ENCODE data around the gene MYOD1.

Gene MYOD1

GRCh38 chr11:17719028-17719937, at the start of gene MYOD1:
Gene MYOD1 (plus strand): TSS chr11:17719571. CDS start chr11:17719783, 212 bp downstream.
- no peak for DNase-seq (ENCODE audit: low spot score)

DNA sequence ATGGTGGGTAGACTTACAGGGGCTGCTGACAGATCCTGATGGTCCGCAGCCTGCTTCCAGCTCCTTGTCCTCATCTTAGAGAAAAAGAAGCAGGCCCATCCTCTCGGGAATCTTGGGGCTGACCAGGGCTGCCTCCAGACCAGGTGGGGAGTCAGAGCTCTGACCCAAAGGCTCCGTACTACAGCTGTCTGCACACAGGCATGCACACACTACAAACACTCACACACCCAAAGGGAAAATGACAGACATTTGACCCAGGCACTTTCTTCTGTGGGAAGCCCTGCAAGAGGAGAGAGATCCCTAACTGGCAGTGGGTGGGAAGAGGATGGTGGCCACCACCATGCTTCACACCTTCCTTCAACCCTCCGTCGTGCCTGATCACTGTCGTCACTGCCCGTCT, 46.9 kb upstream of the MYOD1 start:
- DNase-seq (ENCODE audit: low spot score) = no peak

DNA sequence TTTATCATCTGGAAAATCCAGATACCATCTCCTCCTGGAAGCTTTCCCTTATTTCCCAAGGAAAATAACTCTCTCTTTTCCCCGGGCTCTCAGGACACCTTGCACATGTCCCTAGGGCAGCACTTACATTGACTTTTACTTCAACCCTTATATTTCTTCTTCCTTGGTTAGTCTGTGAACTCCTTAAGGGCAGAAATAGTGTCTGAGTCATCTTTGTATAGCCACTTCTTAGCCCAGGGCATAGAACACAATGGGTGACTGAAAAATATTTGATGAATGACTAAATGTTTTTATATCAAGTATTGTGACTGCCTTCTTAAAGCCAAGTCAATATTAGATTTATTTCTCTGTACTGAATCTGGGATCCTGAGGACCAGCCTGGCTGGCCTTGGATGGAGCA, 45.4 kb upstream of the MYOD1 start:
- no peak for DNase-seq (ENCODE audit: low spot score)

DNA sequence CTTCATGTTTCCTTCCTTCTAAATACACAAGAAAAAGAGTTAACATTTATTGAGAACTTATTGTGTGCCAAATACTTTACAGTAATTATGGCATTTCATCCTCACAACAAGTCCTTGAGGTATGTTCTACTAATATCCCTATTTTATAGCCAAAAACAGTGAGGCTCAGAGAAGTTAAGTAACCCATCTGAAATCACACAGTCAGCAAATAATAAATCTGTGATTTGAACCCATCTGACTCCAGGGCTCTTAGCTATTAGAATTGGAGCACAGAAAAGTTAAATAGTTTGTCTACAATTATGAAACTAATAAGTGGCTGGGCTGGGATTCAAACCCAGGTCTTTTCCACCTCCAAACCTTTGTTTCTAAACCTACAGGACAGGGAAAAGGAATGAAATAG, 36.5 kb upstream of the MYOD1 start:
- DNase-seq (ENCODE audit: low spot score) = no peak

DNA sequence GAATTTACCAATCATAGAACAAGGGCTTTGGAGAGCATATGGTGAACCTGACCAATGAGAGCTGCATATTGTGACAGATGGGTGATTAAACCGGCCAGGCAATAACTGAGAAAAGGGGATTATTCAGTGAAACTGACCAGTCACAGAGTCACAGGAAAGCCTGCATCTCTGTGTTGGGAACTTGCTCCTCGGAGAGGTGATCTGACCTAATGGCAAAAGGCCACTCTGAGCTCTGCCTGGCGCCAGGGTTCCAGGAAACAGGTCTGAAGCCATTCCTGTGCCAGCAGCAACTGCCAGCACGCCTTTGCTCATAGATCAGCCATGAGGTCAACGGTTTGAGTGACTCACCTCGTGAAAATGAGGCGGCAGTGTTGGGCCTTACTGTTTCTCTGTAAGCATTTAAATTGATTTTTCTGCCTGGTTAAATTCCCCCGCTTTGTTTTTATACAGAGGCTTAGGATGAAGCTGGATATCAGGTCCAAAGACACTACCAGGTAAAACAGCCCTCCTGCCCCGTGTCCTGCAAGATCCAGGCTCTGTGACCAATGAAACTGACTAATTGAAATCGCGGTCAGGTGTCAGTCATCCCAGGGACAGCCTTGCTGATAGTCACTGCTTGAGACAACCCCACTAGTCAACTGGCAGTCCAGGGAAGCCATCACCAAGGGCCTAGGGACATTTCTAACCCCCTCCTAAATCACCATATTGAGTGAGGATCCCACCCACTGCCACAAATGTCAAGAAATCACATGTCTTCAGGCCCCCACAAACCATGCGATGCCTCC, 35.8 kb upstream of the MYOD1 start:
- no peak for DNase-seq (ENCODE audit: low spot score)

DNA sequence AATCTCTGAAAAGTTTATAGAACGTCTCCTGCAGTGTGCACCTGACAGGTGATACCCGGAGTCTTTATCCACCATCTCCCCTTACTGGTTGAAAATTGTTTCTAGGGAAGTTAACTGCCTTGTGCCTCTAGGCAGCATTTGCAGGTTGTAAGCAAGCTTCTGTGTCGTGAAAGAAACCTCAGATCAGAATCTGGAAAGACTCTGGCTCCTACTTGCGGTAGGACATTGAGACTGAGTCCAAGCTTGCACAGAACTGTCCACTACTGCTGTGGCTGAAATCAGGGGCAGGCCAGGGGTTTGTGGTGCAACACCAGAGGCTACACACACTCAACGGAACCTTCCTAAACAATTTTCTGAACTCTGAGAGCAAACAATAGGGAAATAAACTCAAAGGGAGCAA, 34.8 kb upstream of the MYOD1 start:
- DNase-seq (ENCODE audit: low spot score) = no peak

GRCh38 chr11:17686231-17686980, 33.0 kb upstream of the MYOD1 start:
- DNase-seq (ENCODE audit: low spot score) = no peak

DNA sequence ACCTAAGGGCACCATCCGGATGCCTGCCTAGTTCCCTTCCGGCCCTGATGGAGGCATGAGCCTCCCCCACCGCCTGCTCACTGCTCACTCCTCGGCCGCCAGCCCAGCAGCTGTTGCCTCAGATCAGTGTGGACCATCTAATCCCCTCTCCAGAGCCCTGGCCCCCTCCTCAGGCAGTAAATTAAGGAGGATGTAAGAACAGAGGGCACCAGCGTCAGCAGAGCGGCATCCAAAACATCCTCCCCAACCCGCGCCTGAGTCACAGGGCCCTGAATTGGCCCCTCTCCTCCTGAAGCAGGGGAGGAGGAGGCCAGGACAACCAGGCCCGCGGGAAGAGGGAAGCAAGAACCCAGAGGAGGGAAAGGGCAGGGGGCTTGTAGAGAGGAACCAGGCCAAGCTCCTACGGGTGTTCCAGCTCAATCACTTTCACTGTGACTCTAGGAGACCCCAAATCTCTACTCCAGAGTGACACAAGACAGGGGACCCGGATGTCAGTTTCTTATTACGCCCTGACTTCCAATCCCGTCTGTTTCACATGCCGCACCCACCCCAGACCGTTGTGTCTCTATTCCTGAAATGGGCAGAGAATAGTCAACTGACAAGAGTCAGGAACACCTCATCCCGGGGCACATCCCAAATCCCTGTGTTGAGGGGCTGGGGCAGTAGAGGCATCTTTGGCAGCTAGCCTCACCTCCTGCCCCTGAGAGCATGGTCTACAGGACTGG, 31.3 kb upstream of the MYOD1 start:
- no peak for DNase-seq (ENCODE audit: low spot score)

GRCh38 chr11:17691550-17691949, 27.8 kb upstream of the MYOD1 start:
- no peak for DNase-seq (ENCODE audit: low spot score)

- DNase-seq (ENCODE audit: low spot score) = no peak
These were observed 27.4 kb upstream of the MYOD1 start for GRCh38 chr11:17691976-17692375.

- no peak for DNase-seq (ENCODE audit: low spot score)
These were observed 26.4 kb upstream of the MYOD1 start for GRCh38 chr11:17692931-17693330.

- no peak for DNase-seq (ENCODE audit: low spot score)
These were observed 25.8 kb upstream of the MYOD1 start for GRCh38 chr11:17693531-17693930.

DNA sequence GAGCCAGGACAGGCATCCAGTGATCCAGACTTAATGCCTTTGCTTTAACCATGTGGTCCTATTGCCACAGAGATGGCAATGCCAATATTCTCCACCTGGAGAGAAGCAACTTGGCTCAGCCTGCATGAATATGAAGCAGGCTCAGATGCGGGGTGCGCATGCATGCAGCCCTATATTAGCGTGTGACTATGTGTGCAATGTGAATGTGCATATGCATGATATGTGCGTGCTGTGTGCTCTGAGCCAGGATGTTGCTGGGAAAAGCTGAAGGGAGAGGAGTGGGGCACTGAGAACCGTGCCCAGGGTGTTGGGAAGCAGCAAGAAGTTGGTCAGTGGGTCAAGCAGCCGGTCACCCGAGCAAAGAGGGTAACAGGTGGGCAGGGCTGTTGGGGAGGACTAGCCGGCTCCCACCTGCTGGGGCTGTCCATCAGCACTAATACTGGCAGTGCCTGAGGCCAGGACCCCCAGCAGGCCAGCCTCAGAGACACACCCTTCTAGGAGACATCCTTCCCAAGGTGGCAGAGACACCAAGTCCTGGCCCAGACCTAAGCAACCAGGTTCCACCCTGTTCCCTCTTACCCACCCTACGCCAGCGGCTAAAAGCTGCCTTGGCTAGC, 24.8 kb upstream of the MYOD1 start:
- no peak for DNase-seq (ENCODE audit: low spot score)

DNA sequence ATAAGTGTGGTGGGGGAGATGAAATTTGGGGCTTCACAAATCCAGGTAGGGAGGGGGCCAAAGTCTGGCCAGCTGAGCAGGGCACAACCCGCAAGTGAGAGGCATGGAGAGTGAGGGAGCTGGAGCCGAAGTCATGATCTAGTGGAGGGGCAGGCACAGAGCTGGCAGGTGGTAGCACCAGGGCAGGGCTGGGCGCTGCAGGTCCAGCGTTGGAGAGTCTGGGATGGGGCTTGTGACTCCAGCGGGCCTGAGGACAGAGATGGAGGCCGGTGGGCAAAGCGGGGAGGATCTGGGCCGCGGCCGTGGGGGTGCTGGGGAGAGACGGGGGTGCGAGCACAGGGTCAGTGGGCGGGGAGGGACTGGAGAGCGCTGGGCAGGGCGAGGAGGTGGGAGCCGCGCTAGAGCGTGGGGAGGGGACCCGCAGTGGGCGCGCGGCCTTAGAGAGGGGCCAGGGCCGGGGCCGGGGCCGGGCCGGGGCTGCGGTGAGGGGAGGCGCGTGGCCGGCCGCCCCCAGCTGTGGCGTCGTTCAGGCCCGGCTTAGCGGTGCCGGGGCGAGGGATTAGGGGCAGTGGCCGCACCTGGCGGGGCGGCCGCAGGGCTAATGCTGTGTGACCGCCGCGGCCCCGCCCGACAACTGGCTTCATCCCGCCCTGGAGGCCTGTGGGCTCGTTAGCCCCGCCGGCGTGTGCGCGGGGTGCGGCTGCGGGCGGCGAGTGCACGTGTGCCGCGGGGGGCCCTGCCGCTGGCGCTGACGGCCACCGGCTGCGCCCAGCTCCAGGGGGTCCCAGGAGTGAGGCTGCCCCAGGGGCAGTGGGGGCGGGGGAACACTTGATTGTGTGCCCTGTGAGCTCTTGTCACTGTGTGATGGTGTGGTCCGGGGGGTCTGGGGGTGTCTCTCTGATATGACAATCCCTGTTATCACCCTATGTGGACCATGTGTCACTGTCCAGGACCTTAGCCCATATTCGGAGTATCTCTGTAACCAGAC, 23.6 kb upstream of the MYOD1 start:
- no peak for DNase-seq (ENCODE audit: low spot score)

- DNase-seq (ENCODE audit: low spot score) = no peak
These were observed 22.6 kb upstream of the MYOD1 start for GRCh38 chr11:17696741-17697140.

DNA sequence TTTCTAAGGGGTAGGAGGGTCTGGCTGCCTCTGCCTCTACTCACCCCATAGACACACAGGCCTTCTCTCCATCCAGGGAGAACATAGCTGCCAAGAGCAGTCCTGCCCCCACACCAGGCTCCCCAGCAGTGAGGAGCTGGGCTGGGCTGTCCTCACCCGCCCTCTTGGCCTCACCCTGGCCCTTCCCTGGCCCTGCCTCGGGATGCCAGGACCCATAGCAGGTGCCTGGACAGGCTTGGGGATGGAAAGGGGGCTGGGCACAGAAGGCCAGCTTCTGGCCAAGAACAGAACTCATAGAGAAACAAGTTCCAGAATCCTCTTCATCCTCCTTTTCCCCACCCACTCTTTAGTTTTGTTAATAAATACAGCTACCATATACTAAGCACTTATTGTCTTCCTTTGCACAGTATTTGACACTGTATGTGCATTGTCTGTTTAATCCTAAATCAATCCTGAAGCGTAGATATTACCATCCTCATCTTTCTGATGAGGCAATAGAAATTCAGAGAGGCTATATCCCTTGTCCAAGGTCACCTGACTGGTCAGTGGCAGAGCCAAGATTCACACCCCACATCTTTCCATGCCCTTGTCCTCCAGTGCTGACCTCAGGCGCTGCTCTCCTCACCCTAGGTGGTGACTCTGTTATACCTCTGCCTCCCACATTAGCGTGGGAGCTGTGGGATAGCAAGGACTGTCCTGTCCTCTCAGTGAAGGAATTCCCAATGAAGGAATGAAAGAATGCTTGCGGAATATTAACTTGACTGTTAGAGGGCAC, 22.0 kb upstream of the MYOD1 start:
- no peak for DNase-seq (ENCODE audit: low spot score)

DNA sequence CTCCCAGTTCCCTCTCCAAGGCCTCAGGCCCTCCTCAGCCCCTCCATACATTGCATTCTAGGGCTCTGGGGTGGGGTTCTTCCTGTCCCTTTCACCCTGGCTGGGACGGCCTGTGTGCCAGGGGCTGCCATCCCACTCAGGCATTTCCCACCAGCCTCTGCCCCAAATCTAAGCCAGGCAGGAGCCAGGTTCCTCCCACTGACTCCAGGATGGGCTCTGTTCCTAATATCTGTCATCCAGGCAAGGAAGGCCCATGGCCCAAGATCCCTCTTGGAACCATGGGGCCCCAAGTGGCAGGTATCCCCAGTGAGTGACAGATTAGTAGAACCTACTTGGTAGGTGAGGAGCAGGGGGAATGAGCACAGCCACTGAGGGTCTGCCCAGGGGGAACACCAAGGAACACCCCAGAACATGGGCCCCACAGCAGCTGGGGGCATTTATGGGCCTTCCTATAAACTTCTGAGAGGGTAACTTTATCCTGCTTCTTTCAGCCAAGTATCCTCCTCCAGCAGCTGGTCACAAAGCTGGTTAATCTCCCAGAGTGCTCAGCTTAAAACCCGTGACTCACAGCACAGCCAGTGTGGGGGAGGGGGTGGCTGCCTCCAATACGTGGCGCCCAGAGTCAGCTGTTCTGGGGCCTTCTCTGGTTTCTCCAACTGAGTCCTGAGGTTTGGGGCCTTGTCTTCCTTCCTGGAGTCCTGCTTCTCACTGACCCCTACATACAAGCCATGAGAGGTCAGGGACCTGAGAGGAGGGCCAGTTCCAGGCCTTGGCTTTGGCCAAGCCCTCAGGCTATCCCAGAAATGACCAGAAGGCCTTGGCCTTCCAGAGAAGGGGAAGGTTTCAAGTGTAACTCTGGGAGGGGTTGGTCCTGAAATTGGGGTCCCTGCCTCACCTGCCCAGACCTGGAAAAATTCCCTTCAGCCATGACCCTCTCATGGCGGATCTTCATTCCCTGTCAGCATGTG, 19.9 kb upstream of the MYOD1 start:
- DNase-seq (ENCODE audit: low spot score) = no peak

GRCh38 chr11:17700991-17701390, 18.4 kb upstream of the MYOD1 start:
- DNase-seq (ENCODE audit: low spot score) = peak; percentile 13
